ENCODE measurements around the gene ADCY10.
A peak's percentile ranks its signal among the peaks of the same experiment; 100 is the strongest.

The ADCY10 gene

DNA sequence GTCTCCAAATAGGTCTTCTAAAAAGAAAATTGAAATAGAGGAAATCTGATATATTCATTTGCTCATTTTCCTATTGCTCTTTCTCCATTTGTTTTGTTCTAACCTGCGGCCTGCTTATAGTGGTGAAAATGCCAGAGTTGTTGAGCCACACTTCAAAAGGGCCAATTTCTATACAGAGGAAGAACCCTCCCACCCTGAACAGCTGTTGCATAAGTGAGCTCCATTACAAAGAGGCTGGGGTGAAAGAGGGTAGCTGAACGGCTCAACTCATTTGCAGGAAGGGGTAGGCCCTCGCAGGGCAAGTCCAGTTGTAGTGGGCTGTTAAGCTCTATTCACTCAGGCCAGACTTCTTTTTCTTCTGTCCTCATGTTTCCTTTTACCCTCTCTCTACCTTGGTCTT lies 8.8 kb downstream of the ADCY10 start:
- Histone ChIP-seq H3K4me3 (replicated peaks; ENCODE audit: insufficient read depth, low read length) (no peak overlapping the region), H3K27ac (replicated peaks) (peak overlapping the region; percentile 58), H3K27me3 (ENCODE audit: insufficient read depth, poor library complexity, severe bottlenecking) (no peaks in the 10 kb centered on the region)
- TF ChIP-seq SPI1 (IDR thresholded peaks at IDR 0.05; ENCODE audit: borderline replicate concordance, low read depth) (no peak), GABPA (IDR thresholded peaks at IDR 0.05; ENCODE audit: low read depth) (no peak), CTCF (IDR thresholded peaks at IDR 0.05; ENCODE audit: insufficient read depth, low read length) (no peak), POLR2AphosphoS5 (IDR thresholded peaks at IDR 0.05; ENCODE audit: low read depth) (no peak)
- TF ChIP-seq, protein P1, sequence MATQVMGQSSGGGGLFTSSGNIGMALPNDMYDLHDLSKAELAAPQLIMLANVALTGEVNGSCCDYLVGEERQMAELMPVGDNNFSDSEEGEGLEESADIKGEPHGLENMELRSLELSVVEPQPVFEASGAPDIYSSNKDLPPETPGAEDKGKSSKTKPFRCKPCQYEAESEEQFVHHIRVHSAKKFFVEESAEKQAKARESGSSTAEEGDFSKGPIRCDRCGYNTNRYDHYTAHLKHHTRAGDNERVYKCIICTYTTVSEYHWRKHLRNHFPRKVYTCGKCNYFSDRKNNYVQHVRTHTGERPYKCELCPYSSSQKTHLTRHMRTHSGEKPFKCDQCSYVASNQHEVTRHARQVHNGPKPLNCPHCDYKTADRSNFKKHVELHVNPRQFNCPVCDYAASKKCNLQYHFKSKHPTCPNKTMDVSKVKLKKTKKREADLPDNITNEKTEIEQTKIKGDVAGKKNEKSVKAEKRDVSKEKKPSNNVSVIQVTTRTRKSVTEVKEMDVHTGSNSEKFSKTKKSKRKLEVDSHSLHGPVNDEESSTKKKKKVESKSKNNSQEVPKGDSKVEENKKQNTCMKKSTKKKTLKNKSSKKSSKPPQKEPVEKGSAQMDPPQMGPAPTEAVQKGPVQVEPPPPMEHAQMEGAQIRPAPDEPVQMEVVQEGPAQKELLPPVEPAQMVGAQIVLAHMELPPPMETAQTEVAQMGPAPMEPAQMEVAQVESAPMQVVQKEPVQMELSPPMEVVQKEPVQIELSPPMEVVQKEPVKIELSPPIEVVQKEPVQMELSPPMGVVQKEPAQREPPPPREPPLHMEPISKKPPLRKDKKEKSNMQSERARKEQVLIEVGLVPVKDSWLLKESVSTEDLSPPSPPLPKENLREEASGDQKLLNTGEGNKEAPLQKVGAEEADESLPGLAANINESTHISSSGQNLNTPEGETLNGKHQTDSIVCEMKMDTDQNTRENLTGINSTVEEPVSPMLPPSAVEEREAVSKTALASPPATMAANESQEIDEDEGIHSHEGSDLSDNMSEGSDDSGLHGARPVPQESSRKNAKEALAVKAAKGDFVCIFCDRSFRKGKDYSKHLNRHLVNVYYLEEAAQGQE (IDR thresholded peaks at IDR 0.05; ENCODE audit: insufficient replicate concordance, low read depth), result no peak
- DNase-seq (ENCODE audit: low read depth in 1 of 2, low spot score in 1 of 2), result peak; percentile 16 to 76

DNA sequence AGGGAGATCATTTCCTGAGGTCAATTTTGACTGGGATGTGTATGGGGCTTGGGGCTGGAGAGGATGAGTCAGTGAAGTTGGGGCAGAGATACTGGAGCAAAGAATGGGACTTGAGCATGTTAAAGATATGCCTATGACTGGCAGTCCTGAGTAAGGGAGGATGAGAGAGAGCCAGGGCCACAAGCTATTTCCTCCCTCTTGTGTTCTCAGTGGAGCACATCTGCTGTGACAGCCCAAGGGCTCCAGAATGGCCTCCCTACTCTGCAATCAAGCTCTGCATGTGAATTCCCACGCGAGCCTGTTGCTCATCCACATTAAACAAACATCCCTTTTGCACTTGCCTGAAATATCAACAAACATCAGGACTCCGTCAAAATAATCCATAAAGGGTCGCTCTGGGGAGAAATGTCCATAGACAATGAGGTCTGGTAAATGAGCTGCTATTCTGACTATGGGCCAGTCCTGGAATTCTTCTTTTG lies 9.2 kb downstream of the ADCY10 start:
- no peak overlapping the region for H3K4me3 ChIP-seq (replicated peaks; ENCODE audit: insufficient read depth, low read length)
- no peaks in the 10 kb centered on the region for H3K27me3 ChIP-seq (ENCODE audit: insufficient read depth, poor library complexity, severe bottlenecking)
- DNase-seq (ENCODE audit: low read depth in 1 of 2, low spot score in 1 of 2), result no peak
- H3K27ac ChIP-seq (replicated peaks), result peak overlapping the region; percentile 58
- TF ChIP-seq SPI1 (IDR thresholded peaks at IDR 0.05; ENCODE audit: borderline replicate concordance, low read depth) (no peak), POLR2AphosphoS5 (IDR thresholded peaks at IDR 0.05; ENCODE audit: low read depth) (no peak), GABPA (IDR thresholded peaks at IDR 0.05; ENCODE audit: low read depth) (no peak), CTCF (IDR thresholded peaks at IDR 0.05; ENCODE audit: insufficient read depth, low read length) (no peak)
- TF ChIP-seq, protein P1 (IDR thresholded peaks at IDR 0.05; ENCODE audit: insufficient replicate concordance, low read depth), result no peak

GRCh38 chr1:167900907-167901306 lies 13.0 kb downstream of the ADCY10 start:
- H3K27me3 ChIP-seq (ENCODE audit: insufficient read depth, poor library complexity, severe bottlenecking), result no peaks in the 10 kb centered on the region
- H3K27ac ChIP-seq (replicated peaks), result no peak overlapping the region
- H3K4me3 ChIP-seq (replicated peaks; ENCODE audit: insufficient read depth, low read length), result no peak overlapping the region
- no peak for DNase-seq (ENCODE audit: low read depth in 1 of 2, low spot score in 1 of 2)
- TF ChIP-seq CTCF (IDR thresholded peaks at IDR 0.05; ENCODE audit: insufficient read depth, low read length) (no peak), GABPA (IDR thresholded peaks at IDR 0.05; ENCODE audit: low read depth) (no peak), SPI1 (IDR thresholded peaks at IDR 0.05; ENCODE audit: borderline replicate concordance, low read depth) (no peak), POLR2AphosphoS5 (IDR thresholded peaks at IDR 0.05; ENCODE audit: low read depth) (no peak)
- TF ChIP-seq, protein P1 (IDR thresholded peaks at IDR 0.05; ENCODE audit: insufficient replicate concordance, low read depth), result no peak

All from HL-60 (cell line).